Heart left ventricle (tissue), 16 donors: ENCODE data around the gene EHMT1. TPM values are rescaled to one million over a fixed set of nuclear protein-coding genes. Genes with fewer than 3 reads are reported as not detected.
A peak's percentile ranks its signal among the peaks of the same experiment; 100 is the strongest.

Experiments
- ATAC-seq, 4 donors: fragments of 200-7000 bp; cut with Tn5 transposase; one replicate each; pipeline ENCODE4 v1.9.1; 2020 to 2022; ENCODE audit warnings: moderate library complexity in 4 of 4, mild to moderate bottlenecking in 3 of 4, moderate number of reproducible peaks in 1 of 4
- DNase-seq, 5 donors: peaks; one replicate each; pipeline ENCODE4 v3.0.0-alpha.2; 2020
- H3K27ac ChIP-seq, 12 donors: fragments of 200-600 bp; sonication (generic) in 4 of 12; one replicate each; pipeline versions ENCODE4 v1.5.0 to v1.8.0; 2016 to 2022; ENCODE audit warnings: mild to moderate bottlenecking in 2 of 12
- H3K27me3 ChIP-seq, 9 donors: fragments of 200-600 bp; sonication (generic) in 2 of 9; one replicate each; pipeline versions ENCODE4 v1.5.1 to v1.8.0; 2016 to 2022; ENCODE audit warnings: mild to moderate bottlenecking in 3 of 9
- H3K36me3 ChIP-seq, 9 donors: fragments of 200-600 bp; sonication (generic) in 2 of 9; one replicate each; pipeline versions ENCODE4 v1.5.0 to v1.8.0; 2018 to 2022; ENCODE audit warnings: mild to moderate bottlenecking in 2 of 9
- H3K4me1 ChIP-seq, 12 donors: fragments of 200-600 bp; sonication (generic) in 4 of 12; one replicate each; pipeline versions ENCODE4 v1.5.0 to v1.8.0; 2016 to 2022; ENCODE audit warnings: mild to moderate bottlenecking in 3 of 12
- H3K4me3 ChIP-seq, 12 donors: fragments of 200-600 bp; sonication (generic) in 4 of 12; one replicate each; pipeline versions ENCODE4 v1.5.0 to v1.8.0; 2017 to 2022; ENCODE audit warnings: mild to moderate bottlenecking in 9 of 12, moderate library complexity in 4 of 12
- H3K9me3 ChIP-seq, 12 donors: fragments of 200-600 bp; sonication (generic) in 4 of 12; one replicate each; pipeline versions ENCODE4 v1.5.0 to v1.8.0; 2016 to 2022; ENCODE audit warnings: mild to moderate bottlenecking in 1 of 12
- CTCF ChIP-seq, 12 donors: fragments of 200-600 bp; sonication (generic) in 4 of 12; IDR thresholded peaks; one replicate each; pipeline versions ENCODE4 v1.5.0 to v1.8.0; 2018 to 2022; ENCODE audit warnings: antibody characterized with exemption in 12 of 12, mild to moderate bottlenecking in 5 of 12
- POLR2A ChIP-seq, 2 donors: fragments of 450-650 bp; IDR thresholded peaks; one replicate each; pipeline ENCODE4 v1.6.1; 2017; ENCODE audit warnings: antibody characterized with exemption in 2 of 2, mild to moderate bottlenecking in 2 of 2, moderate library complexity in 2 of 2
- WGBS, 4 donors: extraction: QIAGEN DNeasy Blood & Tissue Kit in 2 of 4; methylation state at CpG; one replicate each; pipeline versions ENCODE4 v1.1.5 to v1.1.7; 2013 to 2018; 5-methylcytosine and 5-hydroxymethylcytosine counted together
- intact Hi-C, 10 donors: fragments of 100-400 bp; cut with DNase I; formaldehyde crosslinking; loops; one replicate each; pipeline versions ENCODE4 v1.11.1 to v1.14.2; 2022
- polyA plus RNA-seq, 2 donors: library from polyadenylated mRNA; stranded (reverse); fragments of 200-250 nt; gene quantifications; one replicate each; pipeline ENCODE4 v1.2.3, GENCODE V29; 2013
- total RNA-seq, 9 donors: library from RNA; depleted of rRNA in 2 of 9; stranded (reverse); fragments of >200 nt in 2 of 9; fragmentation: NEBNext Ultra II Directional in 3 of 9; extraction: Animal tissue kit (Norgen Biotek cat#: 25700) in 3 of 9; gene quantifications; one replicate each; pipeline versions ENCODE4 v1.1.0 to v1.2.4, GENCODE V29; 2016 to 2023
- donor health status: ischemic (EF 13 %, LVEDD 7.1; RV severe dilation, severe dysfunction).
- donor health status: healthy with polysubstance abuse.
- donor health status: DM: no; HTN: yes; CAD: no.
- donor health status: DM: no; HTN: no; CAD: no.
- donor health status: ischemic (EF 25% LVEDD 6.9; RV normal size, moderate dysfunction).
- donor health status: ischemic (EF 25% LVEDD 5.7; RV mildly dilated, moderate dysfunction).
- donor health status: healthy.
- donor health status: DM: yes; HTN: yes; CAD: no.
- donor health status: ischemic (EF 35%, LVEDD 5.7; RV mildly dilated, moderate dysfunction).
- donor health status: nonischemic (EF 11% LVEDD 7.7; RV severe dilation, severe dysfunction).
- donor health status: DM: yes; HTN: yes; CAD: no.
- donor health status: PGD.
- donor health status: ischemic (EF 29% LVEDD 5.4; RV normal size, mild dysfunction).
- donor health status: nonischemic (EF 23%, LVEDD 6.1; RV moderate dilation, normal function).

EHMT1 gene
- total and polyA plus RNA-seq, 11 donors: 24.5 to 55.9 (median 28.9) TPM

GRCh38 chr9:137691646-137692351 is 73.0 kb downstream of the EHMT1 start:
- intact Hi-C loops: no loop called here
- TF ChIP-seq CTCF (IDR thresholded peaks at IDR 0.05) (no peak), POLR2A (IDR thresholded peaks at IDR 0.05) (no peak)
- Histone ChIP-seq H3K9me3 (no peaks in the 10 kb centered on the region), H3K4me1 (peaks cover 0 to 64% (median 47%) of the 10 kb centered on the region in 12 donors), H3K27me3 (no peaks in the 10 kb centered on the region), H3K4me3 (no peak overlapping the region), H3K36me3 (no peaks in the 10 kb centered on the region), H3K27ac (peak overlapping the region in 1 of 12 donors; percentile 52)
- 55 to 63% (median 61%) methylated on average over 12 of the region's 12 CpGs for WGBS, 4 donors
- ATAC-seq (peak in 3 of 4 donors; percentile 40 to 64 (median 49)), DNase-seq (peak in 1 of 5 donors; percentile 69)

GRCh38 chr9:137694236-137694959 is 75.6 kb downstream of the EHMT1 start:
- Histone ChIP-seq H3K4me3 (no peak overlapping the region), H3K27ac (no peak overlapping the region), H3K9me3 (no peaks in the 10 kb centered on the region), H3K27me3 (no peaks in the 10 kb centered on the region), H3K36me3 (no peaks in the 10 kb centered on the region), H3K4me1 (peaks cover 0 to 58% (median 39%) of the 10 kb centered on the region in 12 donors)
- no peak for DNase-seq
- no peak for ATAC-seq
- TF ChIP-seq POLR2A (IDR thresholded peaks at IDR 0.05) (no peak), CTCF (IDR thresholded peaks at IDR 0.05) (no peak)
- 86 to 95% (median 94%) methylated on average over 19 to 36 of the region's 36 CpGs for WGBS, 4 donors
- intact Hi-C loops: loop anchor here in 1 of 10 donors (2.0 kb wide), 1 partner anchor 20 kb away; no protein-coding TSS in a partner anchor

- 55 to 63% (median 60%) methylated on average over 22 of the region's 22 CpGs for WGBS, 4 donors
- intact Hi-C loops: loop anchor here in 1 of 10 donors (2.0 kb wide), 1 partner anchor 20 kb away; no protein-coding TSS in a partner anchor
- TF ChIP-seq CTCF (IDR thresholded peaks at IDR 0.05) (peak; percentile 57 to 74 (median 67)), POLR2A (IDR thresholded peaks at IDR 0.05) (no peak)
- no peaks in the 10 kb centered on the region for H3K9me3 ChIP-seq
- H3K36me3 ChIP-seq: no peaks in the 10 kb centered on the region
- DNase-seq (peak; percentile 45 to 71 (median 56)), ATAC-seq (peak; percentile 68 to 89 (median 88))
- H3K27ac ChIP-seq: no peak overlapping the region
- no peaks in the 10 kb centered on the region for H3K27me3 ChIP-seq
- peaks cover 0 to 54% (median 36%) of the 10 kb centered on the region in 12 donors for H3K4me1 ChIP-seq
- no peak overlapping the region for H3K4me3 ChIP-seq
Observed at GRCh38 chr9:137694962-137695875, 76.4 kb downstream of the EHMT1 start.
